ENCODE results near the gene QSER1.
"Not testable (repeated sequence)": the region's sequence is repeated elsewhere in the genome, so short reads cannot be mapped to it uniquely, and the experiment has no call there.

Gene QSER1

GRCh38 chr11:33001751-33002542 is 109.3 kb downstream of the QSER1 start:
- no peak for DNase-seq

- DNase-seq = no peak
Measured at GRCh38 chr11:33005175-33005574, 112.6 kb downstream of the QSER1 start.

- no peak for DNase-seq
Measured at GRCh38 chr11:33006010-33006409, 113.4 kb downstream of the QSER1 start.

GRCh38 chr11:33013755-33014154 is 121.1 kb downstream of the QSER1 start:
- no peak for DNase-seq

- no peak for DNase-seq
Measured at GRCh38 chr11:33015621-33016551, 123.3 kb downstream of the QSER1 start, which contains the start of gene DEPDC7. Gene DEPDC7, plus strand, starts transcription at chr11:33015878. Its CDS starts 78 bp downstream, at chr11:33015956.

GRCh38 chr11:33016654-33017053 is 124.0 kb downstream of the QSER1 start:
- DNase-seq = no peak

GRCh38 chr11:33017478-33017877 is 124.9 kb downstream of the QSER1 start:
- no peak for DNase-seq

- DNase-seq = no peak
Measured at GRCh38 chr11:33017965-33018364, 125.4 kb downstream of the QSER1 start.

GRCh38 chr11:33018840-33019239 is 126.2 kb downstream of the QSER1 start:
- no peak for DNase-seq

GRCh38 chr11:33021501-33021900 is 128.9 kb downstream of the QSER1 start:
- no peak for DNase-seq

GRCh38 chr11:33021937-33022336 is 129.3 kb downstream of the QSER1 start:
- DNase-seq = no peak

- DNase-seq = no peak
Measured at GRCh38 chr11:33025339-33025722, 132.7 kb downstream of the QSER1 start.

- DNase-seq = no peak
Measured at GRCh38 chr11:33027233-33027632, 134.6 kb downstream of the QSER1 start.

GRCh38 chr11:33027846-33028536 is 135.4 kb downstream of the QSER1 start:
- no peak for DNase-seq

GRCh38 chr11:33028537-33028914 is 135.9 kb downstream of the QSER1 start:
- DNase-seq = no peak

GRCh38 chr11:33029218-33029617 is 136.6 kb downstream of the QSER1 start:
- not testable (repeated sequence) for DNase-seq
